ENCODE results near the gene SLC1A1. TPM values are rescaled to one million over a fixed set of nuclear protein-coding genes. Genes with fewer than 3 reads are reported as not detected.

SLC1A1 gene
- total RNA-seq, 4 donors from 2014 or later, result 2.3 to 4.3 (median 3.1) TPM

- Histone ChIP-seq H3K36me3 (no peaks in the 10 kb centered on the region), H3K4me3 (no peak overlapping the region), H3K27me3 (no peaks in the 10 kb centered on the region), H3K4me1 (no peaks in the 10 kb centered on the region), H3K27ac (no peak overlapping the region), H3K9me3 (no peaks in the 10 kb centered on the region)
- intact Hi-C loops (cut with DNase I), result no loop called here
- DNase-seq, result no peak
- 91 to 100% methylated on average over 1 of the region's 1 CpG for WGBS, 2 donors
- TF ChIP-seq CTCF (IDR thresholded peaks at IDR 0.05) (no peak), POLR2A (IDR thresholded peaks at IDR 0.05) (no peak)
Observed at GRCh38 chr9:4614627-4615026, 124.4 kb downstream of the SLC1A1 start.

- no peaks in the 10 kb centered on the region for H3K9me3 ChIP-seq
- H3K27ac ChIP-seq, result no peak overlapping the region
- H3K4me1 ChIP-seq, result peaks cover 0 to 6% (median 0%) of the 10 kb centered on the region in 3 donors
- no peak overlapping the region for H3K4me3 ChIP-seq
- intact Hi-C loops (cut with DNase I), result no loop called here
- H3K27me3 ChIP-seq, result no peaks in the 10 kb centered on the region
- no peaks in the 10 kb centered on the region for H3K36me3 ChIP-seq
- WGBS, 2 donors, result 67 to 75% methylated on average over 4 of the region's 4 CpGs
- DNase-seq, result no peak
- TF ChIP-seq POLR2A (IDR thresholded peaks at IDR 0.05) (no peak), CTCF (IDR thresholded peaks at IDR 0.05) (no peak)
Observed at GRCh38 chr9:4615251-4615650, 125.0 kb downstream of the SLC1A1 start.

DNA sequence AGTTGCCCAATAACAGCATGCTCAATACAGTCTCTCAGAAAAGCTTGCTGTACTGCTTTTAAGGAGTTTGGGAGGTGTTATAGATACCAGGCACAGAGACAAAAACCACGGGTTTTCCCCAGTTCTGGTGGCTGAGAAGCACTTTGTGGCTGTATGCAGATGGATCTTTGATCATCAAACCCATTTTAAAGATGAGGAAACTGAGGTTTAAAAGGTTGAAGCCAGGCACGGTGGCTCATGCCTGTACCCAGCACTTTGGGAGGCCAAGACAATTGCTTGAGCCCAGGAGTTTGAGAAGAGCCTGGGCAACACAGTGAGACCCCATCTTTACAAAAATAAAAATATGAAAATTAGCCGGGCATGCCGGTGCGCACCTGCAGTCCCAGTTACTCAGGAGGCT, 125.5 kb downstream of the SLC1A1 start:
- Histone ChIP-seq H3K27ac (no peak overlapping the region), H3K4me3 (no peak overlapping the region), H3K4me1 (peaks cover 0 to 6% (median 0%) of the 10 kb centered on the region in 3 donors), H3K27me3 (no peaks in the 10 kb centered on the region), H3K36me3 (no peaks in the 10 kb centered on the region), H3K9me3 (no peaks in the 10 kb centered on the region)
- TF ChIP-seq POLR2A (IDR thresholded peaks at IDR 0.05) (no peak), CTCF (IDR thresholded peaks at IDR 0.05) (no peak)
- 82 to 86% methylated on average over 5 of the region's 5 CpGs for WGBS, 2 donors
- intact Hi-C loops (cut with DNase I), result no loop called here
- no peak for DNase-seq

GRCh38 chr9:4617752-4618151, 127.5 kb downstream of the SLC1A1 start:
- Histone ChIP-seq H3K9me3 (no peaks in the 10 kb centered on the region), H3K27me3 (no peaks in the 10 kb centered on the region), H3K27ac (no peak overlapping the region), H3K4me1 (peaks cover 0 to 6% (median 0%) of the 10 kb centered on the region in 3 donors), H3K36me3 (peaks cover 0 to 3% (median 0%) of the 10 kb centered on the region in 3 donors), H3K4me3 (no peak overlapping the region)
- no peak for DNase-seq
- 49 to 56% methylated on average over 3 of the region's 3 CpGs for WGBS, 2 donors
- TF ChIP-seq POLR2A (IDR thresholded peaks at IDR 0.05), result no peak
- no peak for TF ChIP-seq CTCF (IDR thresholded peaks at IDR 0.05)
- intact Hi-C loops (cut with DNase I), result no loop called here

DNA sequence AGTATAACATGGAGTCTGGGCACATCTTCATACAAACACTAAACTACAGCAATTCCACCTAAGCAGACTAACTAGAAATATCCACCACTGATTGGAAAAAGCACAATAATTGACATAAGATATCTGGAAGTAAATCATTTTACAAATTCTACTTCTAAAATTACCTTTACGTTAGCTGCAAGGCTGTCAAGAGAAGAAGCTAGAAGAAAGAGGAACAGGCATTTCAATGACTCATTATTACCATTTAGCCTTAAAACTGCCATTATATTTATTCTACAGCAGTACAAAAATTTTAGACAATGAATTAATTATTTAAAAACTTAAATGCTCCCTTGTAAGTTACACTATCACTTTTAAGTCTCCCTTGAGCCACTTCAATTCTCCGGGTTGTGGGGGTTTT, 128.4 kb downstream of the SLC1A1 start:
- Histone ChIP-seq H3K4me3 (no peak overlapping the region), H3K4me1 (peaks cover 0 to 6% (median 0%) of the 10 kb centered on the region in 3 donors), H3K27me3 (no peaks in the 10 kb centered on the region), H3K36me3 (peaks cover 0 to 3% (median 0%) of the 10 kb centered on the region in 3 donors), H3K9me3 (no peaks in the 10 kb centered on the region), H3K27ac (no peak overlapping the region)
- no peak for DNase-seq
- intact Hi-C loops (cut with DNase I), result no loop called here
- 87 to 92% methylated on average over 2 of the region's 2 CpGs for WGBS, 2 donors
- TF ChIP-seq POLR2A (IDR thresholded peaks at IDR 0.05) (no peak), CTCF (IDR thresholded peaks at IDR 0.05) (no peak)

Measured in esophagus squamous epithelium (tissue), 5 donors.